Measurements from ENCODE around the gene PDZD2. TPM values are rescaled to one million over a fixed set of nuclear protein-coding genes. Genes with fewer than 3 reads are reported as not detected.

The PDZD2 gene
- total and polyA plus RNA-seq, 2 experiments from 2014 or later = 8.3 to 16.9 TPM

GRCh38 chr5:31655491-31655890 is 16.6 kb downstream of the PDZD2 start:
- Mint-ChIP-seq H3K27ac (no peak overlapping the region), H3K4me3 (no peak overlapping the region), H3K4me1 (peaks cover 27% of the 10 kb centered on the region), H3K27me3 (ENCODE audit: insufficient read depth, low read depth, poor library complexity) (peaks cover 5% of the 10 kb centered on the region), H3K36me3 (ENCODE audit: low read depth) (peaks cover 3% of the 10 kb centered on the region; the same call in 1 of the 3 replicates), H3K9me3 (no peaks in the 10 kb centered on the region)
- no peak overlapping the region for H3K27ac ChIP-seq (ENCODE audit: low read depth)
- H3K4me1 ChIP-seq (ENCODE audit: insufficient read depth) = peaks cover 10% of the 10 kb centered on the region
- DNase-seq (ENCODE audit: low spot score) (no peak), ATAC-seq (no peak)
- no peak overlapping the region for H3K4me3 ChIP-seq
- TF ChIP-seq REST (IDR thresholded peaks at IDR 0.05; ENCODE audit: unreplicated experiment) = no peak
- TF ChIP-seq ETS1 (IDR thresholded peaks at IDR 0.05) = no peak
- no peak for TF ChIP-seq EZH2 (IDR thresholded peaks at IDR 0.05; ENCODE audit: low read depth, unreplicated experiment)
- no peak for TF ChIP-seq NANOG (IDR thresholded peaks at IDR 0.05; ENCODE audit: borderline replicate concordance)
- no peak for TF ChIP-seq ZNF114 (CRISPR knock-in tag; IDR thresholded peaks at IDR 0.05)
- no peak for TF ChIP-seq ZNF331 (CRISPR knock-in tag; IDR thresholded peaks at IDR 0.05; ENCODE audit: low read depth)
- no peak for TF ChIP-seq ZNF462 (CRISPR knock-in tag; IDR thresholded peaks at IDR 0.05)
- TF ChIP-seq STAT1 (IDR thresholded peaks at IDR 0.05; ENCODE audit: unreplicated experiment) = no peak
- H3K9me2 ChIP-seq (ENCODE audit: insufficient read depth) = no peaks in the 10 kb centered on the region; the same call in 1 of the 2 replicates
- H3K79me2 ChIP-seq (replicated peaks; ENCODE audit: insufficient read depth) = no peaks in the 10 kb centered on the region
- H3K27me3 ChIP-seq (ENCODE audit: insufficient read depth) = no peaks in the 10 kb centered on the region
- no peak overlapping the region for H2AFZ ChIP-seq
- no peaks in the 10 kb centered on the region for H3F3A ChIP-seq (replicated peaks; ENCODE audit: low read depth)
- H3K4me2 ChIP-seq = no peak overlapping the region
- no peaks in the 10 kb centered on the region for H4K20me1 ChIP-seq (replicated peaks; ENCODE audit: insufficient read depth)
- H3K36me3 ChIP-seq (ENCODE audit: insufficient read depth) = no peaks in the 10 kb centered on the region

Measured in GM23338 (cell line).